NCI-H748 (cell line): Measurements from ENCODE around the gene NFIB.
A peak's percentile ranks its signal among the peaks of the same experiment; 100 is the strongest.

Experiments used
- DNase-seq: peaks from one replicate; lab custom pipeline; 2025; ENCODE audit not compliant: unreplicated experiment; lab: John Stamatoyannopoulos, UW

NFIB gene

GRCh38 chr9:14321517-14322130, 7.7 kb upstream of the NFIB start:
- peak; percentile 66 for DNase-seq

- peak; percentile 68 for DNase-seq
Measured at GRCh38 chr9:14320271-14321181, 6.6 kb upstream of the NFIB start.

- no peak for DNase-seq
Measured at GRCh38 chr9:14318934-14319580, 5.1 kb upstream of the NFIB start.

- no peak for DNase-seq
Measured at GRCh38 chr9:14318361-14318760, 4.4 kb upstream of the NFIB start.

GRCh38 chr9:14317667-14318320, 3.9 kb upstream of the NFIB start:
- DNase-seq, result no peak

GRCh38 chr9:14316602-14317300, 2.8 kb upstream of the NFIB start:
- DNase-seq, result peak; percentile 60

- DNase-seq, result peak; percentile 69
Measured at GRCh38 chr9:14315875-14316601, 2.1 kb upstream of the NFIB start.

- peak; percentile 93 for DNase-seq
Measured at GRCh38 chr9:14314929-14315874, 1.3 kb upstream of the NFIB start.

- peak; percentile 93 for DNase-seq
Measured at GRCh38 chr9:14314424-14314928, 535 bp upstream of the NFIB start.

- peak; percentile 80 for DNase-seq
Measured at GRCh38 chr9:14313378-14313940, 482 bp downstream of the NFIB start.

- DNase-seq, result peak; percentile 80
Measured at GRCh38 chr9:14312719-14313377, 1.1 kb downstream of the NFIB start.

- DNase-seq, result peak; percentile 48
Measured at GRCh38 chr9:14311956-14312685, 1.8 kb downstream of the NFIB start.

- peak; percentile 20 for DNase-seq
Measured at GRCh38 chr9:14311171-14311949, 2.6 kb downstream of the NFIB start.

- no peak for DNase-seq
Measured at GRCh38 chr9:14310311-14310710, 3.6 kb downstream of the NFIB start.

GRCh38 chr9:14309403-14309802, 4.5 kb downstream of the NFIB start:
- DNase-seq, result peak; percentile 45

- no peak for DNase-seq
Measured at GRCh38 chr9:14308853-14309145, 5.1 kb downstream of the NFIB start.
